ENCODE measurements around the gene ANKRD1.

The ANKRD1 gene

GRCh38 chr10:90920986-90921666 is at the start of gene ANKRD1:
ANKRD1 (minus strand) TSS chr10:90921087; CDS start chr10:90921027, 60 bp downstream.
- no peak within 1 kb of the TSS for H3K4me3 ChIP-seq (ENCODE audit: low read depth, low read length)
- TF ChIP-seq CTCF (IDR thresholded peaks at IDR 0.05; ENCODE audit: control insufficient read depth, extremely low read depth, insufficient read depth), result no peak
- DNase-seq (ENCODE audit: low read depth), result no peak

- no peak overlapping the region for H3K4me3 ChIP-seq (ENCODE audit: low read depth, low read length)
- peak; percentile 8 for DNase-seq (ENCODE audit: low read depth)
- TF ChIP-seq CTCF (IDR thresholded peaks at IDR 0.05; ENCODE audit: control insufficient read depth, extremely low read depth, insufficient read depth), result peak; percentile 45
These were observed 49.2 kb upstream of the ANKRD1 start for GRCh38 chr10:90969947-90970673.

- no peak for DNase-seq (ENCODE audit: low read depth)
- H3K4me3 ChIP-seq (ENCODE audit: low read depth, low read length), result no peak overlapping the region
These were observed 48.2 kb upstream of the ANKRD1 start for GRCh38 chr10:90969121-90969534.

GRCh38 chr10:90968328-90969081 is 47.6 kb upstream of the ANKRD1 start:
- DNase-seq (ENCODE audit: low read depth), result no peak
- H3K4me3 ChIP-seq (ENCODE audit: low read depth, low read length), result no peak overlapping the region
- no peak for TF ChIP-seq CTCF (IDR thresholded peaks at IDR 0.05; ENCODE audit: control insufficient read depth, extremely low read depth, insufficient read depth)

More at GRCh38 chr10:90969121-90969534, 48.2 kb upstream of the ANKRD1 start:
- no peak for TF ChIP-seq CTCF (IDR thresholded peaks at IDR 0.05; ENCODE audit: control insufficient read depth, extremely low read depth, insufficient read depth)

GRCh38 chr10:90967865-90968264 is 47.0 kb upstream of the ANKRD1 start:
- TF ChIP-seq CTCF (IDR thresholded peaks at IDR 0.05; ENCODE audit: control insufficient read depth, extremely low read depth, insufficient read depth), result no peak
- DNase-seq (ENCODE audit: low read depth), result no peak

GRCh38 chr10:90966146-90966545 is 45.3 kb upstream of the ANKRD1 start:
- H3K4me3 ChIP-seq (ENCODE audit: low read depth, low read length), result no peak overlapping the region
- DNase-seq (ENCODE audit: low read depth), result no peak
- no peak for TF ChIP-seq CTCF (IDR thresholded peaks at IDR 0.05; ENCODE audit: control insufficient read depth, extremely low read depth, insufficient read depth)

More at GRCh38 chr10:90967865-90968264, 47.0 kb upstream of the ANKRD1 start:
- no peak overlapping the region for H3K4me3 ChIP-seq (ENCODE audit: low read depth, low read length)

All from LNCaP clone FGC (cell line).